ENCODE measurements around the gene DGKI. TPM values are rescaled to one million over a fixed set of nuclear protein-coding genes. Genes with fewer than 3 reads are reported as not detected.

DGKI gene
- total and polyA plus RNA-seq, 2 donors (not counting 1 experiment from before 2014, with no cell fraction given) = 0.74 to 2.1 TPM

DNA sequence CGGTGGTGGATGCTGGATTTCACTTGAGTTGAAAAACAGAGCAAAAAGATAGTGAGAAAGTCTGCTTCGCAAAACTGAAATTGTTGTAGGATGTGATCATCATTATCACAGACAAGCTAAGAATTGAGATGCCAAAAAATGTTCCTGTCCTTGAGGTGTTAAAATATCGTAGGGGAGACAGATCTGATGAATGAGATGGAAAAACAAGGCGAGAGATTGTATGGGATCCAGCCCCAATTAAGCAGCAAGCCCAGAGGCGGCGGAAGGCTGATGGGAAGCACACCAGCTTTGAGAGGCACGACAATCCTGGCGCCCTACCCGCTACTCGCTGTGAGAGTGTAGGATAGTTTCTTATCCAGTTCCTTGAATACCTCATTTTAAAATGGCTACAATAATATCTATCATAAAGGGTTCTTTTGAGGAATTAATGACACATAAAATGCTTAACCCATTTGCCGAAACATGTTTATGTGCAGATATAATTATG lies 372.2 kb downstream of the DGKI start:
- Histone ChIP-seq H3K4me1 (ENCODE audit: control insufficient read depth, extremely low read depth, insufficient read depth, low read length) (no peaks in the 10 kb centered on the region), H3K4me3 (replicated peaks in 1 of 4; ENCODE audit: control extremely low read depth in 1 of 4, insufficient read depth in 1 of 4, low read depth in 3 of 4, low read length in 4 of 4) (no peak overlapping the region), H3K4me2 (ENCODE audit: extremely low read depth, insufficient read depth, low read length) (no peak overlapping the region), H4K20me1 (ENCODE audit: control insufficient read depth, extremely low read depth, insufficient read depth, low read length) (no peaks in the 10 kb centered on the region), H2AFZ (ENCODE audit: low read length) (no peak overlapping the region), H3K9ac (ENCODE audit: insufficient read depth, low read length) (no peak overlapping the region), H3K79me2 (ENCODE audit: control insufficient read depth, insufficient read depth, low read length) (no peaks in the 10 kb centered on the region), H3K27ac (ENCODE audit: insufficient read depth, low read length) (no peak overlapping the region), H3K27me3 (ENCODE audit: control insufficient read depth, insufficient read depth, low read length) (no peaks in the 10 kb centered on the region), H3K36me3 (ENCODE audit: control insufficient read depth, insufficient read depth, low read length) (no peaks in the 10 kb centered on the region), H3K9me3 (ENCODE audit: control insufficient read depth, insufficient read depth, low read depth, low read length) (no peaks in the 10 kb centered on the region)
- TF ChIP-seq CTCF (conservative IDR thresholded peaks at IDR 0.05 in 1 of 2, IDR thresholded peaks at IDR 0.05 in 1 of 2; ENCODE audit: low read depth in 1 of 2, low read length in 2 of 2) (no peak), EZH2 (IDR thresholded peaks at IDR 0.05; ENCODE audit: low read length, missing control alignments) (no peak)
- no peak for DNase-seq (ENCODE audit: low read depth in 2 of 2)

GRCh38 chr7:137471128-137471527 lies 375.6 kb downstream of the DGKI start:
- H3K9ac ChIP-seq (ENCODE audit: insufficient read depth, low read length) = no peak overlapping the region
- no peak for DNase-seq (ENCODE audit: low read depth in 2 of 2)
- TF ChIP-seq CTCF (conservative IDR thresholded peaks at IDR 0.05 in 1 of 2, IDR thresholded peaks at IDR 0.05 in 1 of 2; ENCODE audit: low read depth in 1 of 2, low read length in 2 of 2) (no peak), EZH2 (IDR thresholded peaks at IDR 0.05; ENCODE audit: low read length, missing control alignments) (no peak)
- no peaks in the 10 kb centered on the region for H3K27me3 ChIP-seq (ENCODE audit: control insufficient read depth, insufficient read depth, low read length)
- no peak overlapping the region for H3K4me3 ChIP-seq (replicated peaks in 1 of 4; ENCODE audit: control extremely low read depth in 1 of 4, insufficient read depth in 1 of 4, low read depth in 3 of 4, low read length in 4 of 4)
- no peaks in the 10 kb centered on the region for H3K36me3 ChIP-seq (ENCODE audit: control insufficient read depth, insufficient read depth, low read length)
- H4K20me1 ChIP-seq (ENCODE audit: control insufficient read depth, extremely low read depth, insufficient read depth, low read length) = no peaks in the 10 kb centered on the region
- no peaks in the 10 kb centered on the region for H3K9me3 ChIP-seq (ENCODE audit: control insufficient read depth, insufficient read depth, low read depth, low read length)
- no peak overlapping the region for H2AFZ ChIP-seq (ENCODE audit: low read length)
- H3K79me2 ChIP-seq (ENCODE audit: control insufficient read depth, insufficient read depth, low read length) = no peaks in the 10 kb centered on the region
- no peak overlapping the region for H3K27ac ChIP-seq (ENCODE audit: insufficient read depth, low read length)
- no peak overlapping the region for H3K4me2 ChIP-seq (ENCODE audit: extremely low read depth, insufficient read depth, low read length)
- H3K4me1 ChIP-seq (ENCODE audit: control insufficient read depth, extremely low read depth, insufficient read depth, low read length) = no peaks in the 10 kb centered on the region

DNA sequence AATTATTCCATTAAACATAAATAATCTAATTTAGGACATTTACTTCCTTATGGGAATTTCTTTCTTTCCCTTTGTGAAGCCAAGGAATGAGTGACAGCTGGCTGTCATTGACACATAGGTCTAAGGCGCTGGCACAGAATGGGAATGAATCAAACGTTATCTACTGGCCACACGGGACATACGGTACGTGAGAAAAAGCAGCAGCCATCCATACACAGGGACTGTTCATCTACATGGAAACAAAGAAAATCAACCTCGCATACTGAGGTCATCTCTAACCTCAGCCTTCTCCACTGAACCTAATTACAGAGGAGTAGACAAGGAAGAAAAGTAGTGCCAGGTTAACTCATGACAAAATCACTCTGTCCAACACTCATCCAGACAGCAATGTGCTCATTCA lies 376.9 kb downstream of the DGKI start:
- no peaks in the 10 kb centered on the region for H3K36me3 ChIP-seq (ENCODE audit: control insufficient read depth, insufficient read depth, low read length)
- H3K9ac ChIP-seq (ENCODE audit: insufficient read depth, low read length) = no peak overlapping the region
- H3K79me2 ChIP-seq (ENCODE audit: control insufficient read depth, insufficient read depth, low read length) = no peaks in the 10 kb centered on the region
- no peaks in the 10 kb centered on the region for H3K9me3 ChIP-seq (ENCODE audit: control insufficient read depth, insufficient read depth, low read depth, low read length)
- no peak overlapping the region for H3K27ac ChIP-seq (ENCODE audit: insufficient read depth, low read length)
- H3K4me1 ChIP-seq (ENCODE audit: control insufficient read depth, extremely low read depth, insufficient read depth, low read length) = no peaks in the 10 kb centered on the region
- no peaks in the 10 kb centered on the region for H4K20me1 ChIP-seq (ENCODE audit: control insufficient read depth, extremely low read depth, insufficient read depth, low read length)
- H3K4me3 ChIP-seq (replicated peaks in 1 of 4; ENCODE audit: control extremely low read depth in 1 of 4, insufficient read depth in 1 of 4, low read depth in 3 of 4, low read length in 4 of 4) = no peak overlapping the region
- H3K4me2 ChIP-seq (ENCODE audit: extremely low read depth, insufficient read depth, low read length) = no peak overlapping the region
- TF ChIP-seq EZH2 (IDR thresholded peaks at IDR 0.05; ENCODE audit: low read length, missing control alignments) (no peak), CTCF (conservative IDR thresholded peaks at IDR 0.05 in 1 of 2, IDR thresholded peaks at IDR 0.05 in 1 of 2; ENCODE audit: low read depth in 1 of 2, low read length in 2 of 2) (no peak)
- DNase-seq (ENCODE audit: low read depth in 2 of 2) = no peak
- H2AFZ ChIP-seq (ENCODE audit: low read length) = no peak overlapping the region
- no peaks in the 10 kb centered on the region for H3K27me3 ChIP-seq (ENCODE audit: control insufficient read depth, insufficient read depth, low read length)
